Measurements from ENCODE around the gene PVALB. TPM values are rescaled to one million over a fixed set of nuclear protein-coding genes. Genes with fewer than 3 reads are reported as not detected.

The PVALB gene
- total RNA-seq, 4 donors from 2014 or later, result not detected

GRCh38 chr22:36811094-36811800, 5.6 kb downstream of the PVALB start:
- 91% methylated on average over 3 of the region's 3 CpGs for WGBS
- Histone ChIP-seq H3K27ac (replicated peaks in 1 of 4) (no peak overlapping the region), H3K27me3 (peaks cover 0 to 44% (median 15%) of the 10 kb centered on the region in 4 donors), H3K9me3 (no peaks in the 10 kb centered on the region), H3K36me3 (no peaks in the 10 kb centered on the region), H3K4me3 (no peak overlapping the region), H3K4me1 (peaks cover 0 to 2% (median under 1%) of the 10 kb centered on the region in 4 donors)
- TF ChIP-seq POLR2AphosphoS5 (IDR thresholded peaks at IDR 0.05), result no peak
- no peak for TF ChIP-seq EP300 (IDR thresholded peaks at IDR 0.05)
- TF ChIP-seq POLR2A (IDR thresholded peaks at IDR 0.05; ENCODE audit: low read depth), result no peak
- TF ChIP-seq CTCF (IDR thresholded peaks at IDR 0.05), result no peak
- intact Hi-C loops (cut with DNase I), result no loop called here
- DNase-seq (ENCODE audit: extremely low spot score), result no peak

GRCh38 chr22:36809351-36809750, 7.5 kb downstream of the PVALB start:
- no peak overlapping the region for H3K27ac ChIP-seq (replicated peaks in 1 of 4)
- no peaks in the 10 kb centered on the region for H3K36me3 ChIP-seq
- H3K9me3 ChIP-seq, result no peaks in the 10 kb centered on the region
- WGBS, result 96% methylated on average over 6 of the region's 6 CpGs
- intact Hi-C loops (cut with DNase I), result no loop called here
- H3K27me3 ChIP-seq, result peaks cover 0 to 44% (median 1%) of the 10 kb centered on the region in 4 donors
- H3K4me3 ChIP-seq, result no peak overlapping the region
- no peaks in the 10 kb centered on the region for H3K4me1 ChIP-seq
- no peak for DNase-seq (ENCODE audit: extremely low spot score)
- TF ChIP-seq CTCF (IDR thresholded peaks at IDR 0.05), result no peak
- no peak for TF ChIP-seq EP300 (IDR thresholded peaks at IDR 0.05)
- TF ChIP-seq POLR2AphosphoS5 (IDR thresholded peaks at IDR 0.05), result no peak

DNA sequence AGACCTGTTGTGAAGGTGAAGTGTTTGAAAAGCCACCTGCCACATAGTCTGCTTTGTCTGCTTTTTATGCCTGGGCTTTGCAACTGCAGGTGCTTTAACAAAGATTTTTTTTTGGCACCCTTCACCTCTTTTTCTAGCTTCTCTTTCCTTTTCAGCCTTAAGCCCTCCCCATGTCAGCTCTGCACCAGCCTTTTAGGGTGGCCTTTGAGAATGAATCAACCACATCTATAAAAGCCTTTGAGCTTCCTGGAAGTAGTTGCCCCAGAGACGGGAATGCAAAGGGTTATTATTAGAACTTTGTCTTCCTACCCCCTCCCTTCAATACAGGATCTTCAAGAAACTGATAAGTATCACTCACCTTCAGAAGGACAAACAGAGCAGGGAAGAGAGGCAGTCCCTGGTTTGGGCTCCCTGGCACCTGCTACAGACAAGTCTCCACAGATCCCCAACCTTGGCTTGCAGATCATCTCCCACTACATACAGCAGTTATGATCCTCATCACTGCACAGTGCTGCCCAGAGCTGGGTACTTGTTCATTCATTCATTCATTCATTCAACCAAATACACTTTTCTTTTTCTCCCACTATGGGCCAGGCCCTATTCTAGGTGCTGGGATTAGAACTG, 8.0 kb downstream of the PVALB start:
- Histone ChIP-seq H3K27me3 (peaks cover 0 to 44% (median 0%) of the 10 kb centered on the region in 4 donors), H3K4me3 (no peak overlapping the region), H3K4me1 (no peaks in the 10 kb centered on the region), H3K9me3 (no peaks in the 10 kb centered on the region), H3K36me3 (no peaks in the 10 kb centered on the region), H3K27ac (replicated peaks in 1 of 4) (no peak overlapping the region)
- 81% methylated on average over 1 of the region's 1 CpG for whole genome bisulfite sequencing
- DNase-seq (ENCODE audit: extremely low spot score), result no peak
- intact Hi-C loops (cut with DNase I), result no loop called here
- TF ChIP-seq POLR2A (IDR thresholded peaks at IDR 0.05; ENCODE audit: low read depth) (no peak), CTCF (IDR thresholded peaks at IDR 0.05) (no peak), EP300 (IDR thresholded peaks at IDR 0.05) (no peak), POLR2AphosphoS5 (IDR thresholded peaks at IDR 0.05) (no peak)

DNA sequence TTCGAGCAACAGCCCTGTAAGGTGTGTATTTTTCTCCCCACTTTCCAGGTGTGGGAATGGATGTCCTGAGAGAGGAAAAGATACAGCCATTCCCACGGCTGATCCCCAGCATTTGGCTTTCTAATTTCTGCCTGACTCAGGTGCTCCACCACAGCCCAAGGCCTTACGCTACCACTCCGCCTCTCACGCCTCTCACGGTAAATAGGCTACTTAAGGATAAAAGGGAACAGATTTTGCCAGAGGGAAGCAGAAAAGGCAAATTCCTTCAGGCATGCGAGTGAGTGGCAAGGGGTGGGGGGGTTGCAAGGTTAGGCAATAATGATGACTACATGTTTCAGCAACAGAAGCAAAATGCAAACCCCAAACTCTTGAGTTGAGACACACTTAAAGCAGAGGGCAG, 9.2 kb downstream of the PVALB start:
- H3K27me3 ChIP-seq, result peaks cover 0 to 37% (median 0%) of the 10 kb centered on the region in 4 donors
- H3K36me3 ChIP-seq, result no peaks in the 10 kb centered on the region
- H3K4me3 ChIP-seq, result no peak overlapping the region
- H3K9me3 ChIP-seq, result no peaks in the 10 kb centered on the region
- WGBS, result 88% methylated on average over 7 of the region's 7 CpGs
- intact Hi-C loops (cut with DNase I), result no loop called here
- no peaks in the 10 kb centered on the region for H3K4me1 ChIP-seq
- no peak for DNase-seq (ENCODE audit: extremely low spot score)
- H3K27ac ChIP-seq (replicated peaks in 1 of 4), result no peak overlapping the region
- TF ChIP-seq POLR2A (IDR thresholded peaks at IDR 0.05; ENCODE audit: low read depth) (no peak), POLR2AphosphoS5 (IDR thresholded peaks at IDR 0.05) (no peak)

GRCh38 chr22:36806835-36807234, 10.0 kb downstream of the PVALB start:
- intact Hi-C loops (cut with DNase I), result no loop called here

More at GRCh38 chr22:36806835-36807234, 10.0 kb downstream of the PVALB start:
- H3K4me1 ChIP-seq, result no peaks in the 10 kb centered on the region
- no peak overlapping the region for H3K27ac ChIP-seq (replicated peaks in 1 of 4)
- DNase-seq (ENCODE audit: extremely low spot score), result no peak
- no peaks in the 10 kb centered on the region for H3K9me3 ChIP-seq
- 29% methylated on average over 6 of the region's 6 CpGs for WGBS
- H3K27me3 ChIP-seq, result peaks cover 0 to 37% (median 0%) of the 10 kb centered on the region in 4 donors
- H3K4me3 ChIP-seq, result no peak overlapping the region
- TF ChIP-seq POLR2A (IDR thresholded peaks at IDR 0.05; ENCODE audit: low read depth) (no peak), CTCF (IDR thresholded peaks at IDR 0.05) (no peak), POLR2AphosphoS5 (IDR thresholded peaks at IDR 0.05) (no peak), EP300 (IDR thresholded peaks at IDR 0.05) (no peak)
- no peaks in the 10 kb centered on the region for H3K36me3 ChIP-seq
